ENCODE data around the gene EPN3.

The EPN3 gene

GRCh38 chr17:50520483-50520882, 12.1 kb upstream of the EPN3 start:
- Mint-ChIP-seq H3K27ac (no peak overlapping the region), H3K9me3 (no peaks in the 10 kb centered on the region), H3K4me1 (ENCODE audit: low read depth) (no peaks in the 10 kb centered on the region), H3K27me3 (no peaks in the 10 kb centered on the region), H3K36me3 (ENCODE audit: low read depth) (no peaks in the 10 kb centered on the region), H3K4me3 (no peak overlapping the region)

GRCh38 chr17:50521514-50521913, 11.0 kb upstream of the EPN3 start:
- Mint-ChIP-seq H3K36me3 (ENCODE audit: low read depth) (no peaks in the 10 kb centered on the region), H3K4me1 (ENCODE audit: low read depth) (no peaks in the 10 kb centered on the region), H3K27ac (no peak overlapping the region), H3K4me3 (no peak overlapping the region), H3K27me3 (no peaks in the 10 kb centered on the region), H3K9me3 (no peaks in the 10 kb centered on the region)

DNA sequence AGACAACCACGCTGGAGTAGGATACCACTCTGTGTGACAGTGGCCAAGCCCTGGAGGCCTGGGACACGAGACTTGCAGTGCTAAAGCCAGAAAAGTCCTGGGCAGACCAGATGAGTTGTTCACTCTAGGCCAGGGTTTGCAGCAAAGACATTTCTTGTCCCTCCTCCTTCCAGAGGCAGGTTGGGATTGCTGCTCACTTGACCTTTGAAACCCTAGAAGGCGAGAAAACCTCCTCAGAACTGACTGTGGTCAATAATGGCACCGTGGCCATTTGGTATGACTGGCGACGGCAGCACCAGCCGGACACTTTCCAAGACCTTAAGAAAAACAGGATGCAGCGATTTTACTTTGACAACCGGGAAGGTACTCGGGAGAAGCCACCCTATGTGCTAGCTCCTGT, 9.8 kb upstream of the EPN3 start:
- Mint-ChIP-seq H3K27me3 (no peaks in the 10 kb centered on the region), H3K4me1 (ENCODE audit: low read depth) (no peaks in the 10 kb centered on the region), H3K36me3 (ENCODE audit: low read depth) (no peaks in the 10 kb centered on the region), H3K27ac (no peak overlapping the region), H3K4me3 (no peak overlapping the region), H3K9me3 (no peaks in the 10 kb centered on the region)

GRCh38 chr17:50523208-50523607, 9.3 kb upstream of the EPN3 start:
- no peak overlapping the region for H3K27ac Mint-ChIP-seq
- no peaks in the 10 kb centered on the region for H3K4me1 Mint-ChIP-seq (ENCODE audit: low read depth)
- no peaks in the 10 kb centered on the region for H3K36me3 Mint-ChIP-seq (ENCODE audit: low read depth)
- no peak overlapping the region for H3K4me3 Mint-ChIP-seq
- H3K9me3 Mint-ChIP-seq = no peaks in the 10 kb centered on the region
- H3K27me3 Mint-ChIP-seq = no peaks in the 10 kb centered on the region

DNA sequence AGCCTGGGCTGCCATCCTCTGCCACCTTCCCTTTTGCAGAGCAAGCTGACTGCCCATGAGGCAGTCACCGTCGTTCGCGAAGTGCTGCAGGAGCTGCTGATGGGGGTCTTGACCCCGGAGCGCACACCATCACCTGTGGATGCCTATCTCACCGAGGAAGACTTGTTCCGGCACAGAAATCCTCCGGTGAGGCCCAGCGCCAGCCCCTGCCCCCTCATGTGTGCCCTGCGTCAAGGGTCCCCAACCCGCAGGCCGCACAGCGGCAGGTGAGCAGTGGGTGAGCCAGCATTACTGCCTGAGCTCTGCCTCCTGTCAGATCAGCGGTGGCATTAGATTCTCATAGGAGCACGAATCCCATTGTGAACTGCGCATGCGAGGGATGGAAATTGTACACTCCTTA, 7.7 kb upstream of the EPN3 start:
- no peaks in the 10 kb centered on the region for H3K9me3 Mint-ChIP-seq
- no peaks in the 10 kb centered on the region for H3K36me3 Mint-ChIP-seq (ENCODE audit: low read depth)
- H3K4me1 Mint-ChIP-seq (ENCODE audit: low read depth) = no peaks in the 10 kb centered on the region

DNA sequence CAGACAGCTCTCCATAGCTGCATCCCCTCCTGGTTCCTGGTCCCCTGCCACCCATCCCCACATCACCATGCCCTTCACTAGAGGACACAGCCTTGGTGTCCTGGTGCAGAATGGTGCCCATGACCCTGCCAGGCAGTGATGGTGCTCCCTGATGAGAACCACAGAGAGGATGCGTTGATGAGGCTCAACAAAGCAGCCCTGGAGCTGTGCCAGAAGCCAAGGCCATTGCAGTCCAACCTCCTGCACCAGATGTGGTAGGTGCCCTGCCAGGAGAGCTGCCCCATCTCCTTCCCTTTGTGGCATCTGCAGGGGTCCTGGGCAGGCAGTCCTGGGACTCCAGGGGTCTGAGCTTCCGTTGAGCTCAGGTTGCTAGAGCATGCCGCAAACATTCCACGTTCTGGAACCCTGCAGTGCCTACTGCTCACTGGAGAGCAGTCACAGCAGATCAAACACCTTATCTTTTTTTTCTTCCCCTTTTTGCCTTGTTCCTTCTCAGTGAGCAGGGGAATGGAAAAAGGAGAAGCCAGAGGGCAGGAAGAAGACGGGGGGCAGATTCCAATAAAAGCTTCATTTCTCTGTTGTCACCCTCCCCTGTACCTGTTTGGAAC, 5.3 kb upstream of the EPN3 start:
- Mint-ChIP-seq H3K4me1 (ENCODE audit: low read depth) (no peaks in the 10 kb centered on the region), H3K36me3 (ENCODE audit: low read depth) (no peaks in the 10 kb centered on the region), H3K9me3 (no peaks in the 10 kb centered on the region), H3K27ac (no peak overlapping the region), H3K4me3 (no peak overlapping the region), H3K27me3 (peaks cover 33% of the 10 kb centered on the region)

More for the DNA sequence above, 7.7 kb upstream of the EPN3 start:
- no peak overlapping the region for H3K27ac Mint-ChIP-seq
- peaks cover 9% of the 10 kb centered on the region for H3K27me3 Mint-ChIP-seq
- H3K4me3 Mint-ChIP-seq = no peak overlapping the region

DNA sequence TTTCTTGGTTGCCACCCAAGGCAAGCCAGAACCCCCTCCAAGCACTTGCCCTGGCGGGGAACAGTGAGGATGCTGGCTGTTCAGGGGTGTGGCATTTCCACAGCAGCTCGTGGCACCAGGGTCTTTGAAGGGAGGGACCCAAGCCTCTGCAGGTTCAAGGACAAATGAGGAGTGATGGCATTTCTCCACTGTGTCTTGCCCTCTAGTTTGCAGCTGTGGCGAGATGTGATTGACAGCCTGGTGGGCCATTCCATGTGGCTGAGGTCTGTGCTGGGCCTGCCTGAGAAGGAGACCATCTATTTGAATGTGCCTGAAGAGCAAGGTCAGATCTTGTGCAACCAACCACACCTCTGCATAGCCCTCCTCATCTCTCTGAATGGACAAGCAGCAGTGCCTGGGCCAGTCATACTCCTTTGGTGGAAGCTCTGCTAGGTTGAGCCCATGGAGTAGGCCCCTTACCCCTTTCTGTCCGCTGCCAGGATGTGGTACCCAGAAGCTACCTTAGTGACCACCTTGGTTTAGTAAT, 4.5 kb upstream of the EPN3 start:
- H3K27me3 Mint-ChIP-seq = peaks cover 38% of the 10 kb centered on the region
- no peaks in the 10 kb centered on the region for H3K36me3 Mint-ChIP-seq (ENCODE audit: low read depth)
- H3K27ac Mint-ChIP-seq = no peak overlapping the region
- no peaks in the 10 kb centered on the region for H3K9me3 Mint-ChIP-seq
- no peaks in the 10 kb centered on the region for H3K4me1 Mint-ChIP-seq (ENCODE audit: low read depth)
- no peak overlapping the region for H3K4me3 Mint-ChIP-seq

GRCh38 chr17:50529849-50530248, 2.7 kb upstream of the EPN3 start:
- Mint-ChIP-seq H3K9me3 (no peaks in the 10 kb centered on the region), H3K27me3 (peaks cover 53% of the 10 kb centered on the region), H3K4me3 (no peak overlapping the region), H3K4me1 (ENCODE audit: low read depth) (peaks cover 15% of the 10 kb centered on the region), H3K27ac (no peak overlapping the region), H3K36me3 (ENCODE audit: low read depth) (no peaks in the 10 kb centered on the region)

GRCh38 chr17:50531428-50532025, 1.0 kb upstream of the EPN3 start:
- Mint-ChIP-seq H3K36me3 (ENCODE audit: low read depth) (no peaks in the 10 kb centered on the region), H3K4me3 (no peak overlapping the region), H3K4me1 (ENCODE audit: low read depth) (peaks cover 15% of the 10 kb centered on the region), H3K9me3 (no peaks in the 10 kb centered on the region), H3K27ac (no peak overlapping the region), H3K27me3 (peaks cover 58% of the 10 kb centered on the region)

DNA sequence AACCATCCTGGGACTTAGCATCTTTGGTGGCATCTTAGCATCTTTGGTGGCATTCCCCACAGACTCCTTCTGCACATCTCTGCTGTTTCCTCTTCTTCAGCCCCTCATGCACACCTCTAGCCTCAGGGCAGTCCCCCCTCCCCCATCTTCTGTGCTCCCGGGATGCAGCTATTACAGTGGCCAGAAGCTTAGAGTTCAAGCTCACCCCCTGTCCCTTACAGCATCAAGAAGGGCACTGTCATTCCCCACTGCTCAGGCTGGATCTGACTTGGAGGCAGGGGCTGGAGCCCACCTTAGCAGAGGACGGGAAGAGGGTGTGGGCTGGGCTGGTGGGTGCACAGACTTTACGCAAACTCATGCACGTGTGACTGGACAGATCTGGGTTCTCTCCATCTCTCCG, 650 bp downstream of the EPN3 start:
- H3K36me3 Mint-ChIP-seq (ENCODE audit: low read depth) = no peaks in the 10 kb centered on the region
- H3K4me3 Mint-ChIP-seq = no peak overlapping the region
- H3K9me3 Mint-ChIP-seq = no peaks in the 10 kb centered on the region
- no peak overlapping the region for H3K27ac Mint-ChIP-seq
- peaks cover 15% of the 10 kb centered on the region for H3K4me1 Mint-ChIP-seq (ENCODE audit: low read depth)
- peaks cover 58% of the 10 kb centered on the region for H3K27me3 Mint-ChIP-seq

DNA sequence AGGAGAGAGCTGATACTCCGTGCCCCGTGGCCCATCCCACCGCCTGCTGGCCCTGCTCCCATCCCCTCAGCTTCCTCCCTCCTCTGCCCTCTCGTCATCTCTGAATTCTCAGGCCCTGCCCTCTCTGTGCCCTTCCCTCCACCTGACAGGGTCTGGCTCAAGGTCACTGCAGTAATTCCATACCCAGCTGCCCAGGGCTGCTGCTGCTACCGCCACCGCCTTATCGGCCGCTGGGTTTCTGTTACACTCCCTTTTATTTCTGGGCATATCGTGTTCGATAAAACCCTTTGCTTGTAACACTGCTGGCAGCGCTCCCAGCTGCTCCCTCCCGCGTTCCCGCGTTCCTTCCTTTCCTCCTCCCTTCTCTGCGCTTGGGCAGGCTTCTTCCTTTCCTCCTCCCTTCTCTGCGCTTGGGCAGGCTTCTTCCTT, 1.2 kb downstream of the EPN3 start:
- Mint-ChIP-seq H3K9me3 (no peaks in the 10 kb centered on the region), H3K27ac (no peak overlapping the region), H3K36me3 (ENCODE audit: low read depth) (no peaks in the 10 kb centered on the region), H3K4me3 (no peak overlapping the region), H3K4me1 (ENCODE audit: low read depth) (peaks cover 15% of the 10 kb centered on the region), H3K27me3 (peaks cover 58% of the 10 kb centered on the region)

- Mint-ChIP-seq H3K4me3 (no peak overlapping the region), H3K27ac (no peak overlapping the region), H3K4me1 (ENCODE audit: low read depth) (peaks cover 15% of the 10 kb centered on the region), H3K36me3 (ENCODE audit: low read depth) (no peaks in the 10 kb centered on the region), H3K27me3 (peaks cover 54% of the 10 kb centered on the region), H3K9me3 (no peaks in the 10 kb centered on the region)
These were observed 1.9 kb downstream of the EPN3 start for GRCh38 chr17:50534222-50534978.

DNA sequence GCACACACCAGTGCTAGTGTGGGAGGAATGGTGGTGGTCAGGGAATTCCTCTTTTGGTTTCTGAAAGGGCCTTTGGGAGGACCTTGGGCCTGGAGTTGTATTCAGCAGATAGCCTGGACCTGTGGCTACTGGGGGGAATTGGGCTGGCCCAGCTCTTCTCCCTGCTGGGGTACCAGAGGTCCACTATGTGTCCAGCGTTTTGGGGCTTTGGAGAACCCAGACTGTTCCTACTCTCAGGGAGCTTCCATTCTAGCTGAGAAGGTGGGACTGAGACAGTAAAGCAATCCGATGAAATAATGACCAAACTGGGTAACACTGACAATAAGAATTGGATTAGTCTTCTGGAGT, 2.4 kb downstream of the EPN3 start:
- Mint-ChIP-seq H3K27me3 (peaks cover 48% of the 10 kb centered on the region), H3K36me3 (ENCODE audit: low read depth) (no peaks in the 10 kb centered on the region), H3K4me1 (ENCODE audit: low read depth) (peaks cover 15% of the 10 kb centered on the region), H3K9me3 (no peaks in the 10 kb centered on the region), H3K4me3 (no peak overlapping the region), H3K27ac (no peak overlapping the region)

GRCh38 chr17:50535407-50535806, 2.9 kb downstream of the EPN3 start:
- no peak overlapping the region for H3K27ac Mint-ChIP-seq
- peaks cover 15% of the 10 kb centered on the region for H3K4me1 Mint-ChIP-seq (ENCODE audit: low read depth)
- H3K27me3 Mint-ChIP-seq = peaks cover 44% of the 10 kb centered on the region
- no peaks in the 10 kb centered on the region for H3K36me3 Mint-ChIP-seq (ENCODE audit: low read depth)
- H3K4me3 Mint-ChIP-seq = no peak overlapping the region
- H3K9me3 Mint-ChIP-seq = no peaks in the 10 kb centered on the region

All from stimulated activated naive CD8-positive, alpha-beta T cell treated with anti-CD3 and anti-CD28 coated beads, Interleukin-15, Interleukin-2, amounts not matched to agents 100 ng/mL and 50 ng/mL, for 24 hours (primary cell).